K562 (cell line): ENCODE data around the gene MRPL9. TPM values are rescaled to one million over a fixed set of nuclear protein-coding genes. Genes with fewer than 3 reads are reported as not detected.

Source experiments
- BMI1 ChIP-seq: fragments of 150-350 bp; IDR thresholded peaks from 2 replicates; pipeline ENCODE4 v1.6.1; 2014; ENCODE audit warnings: low read length
- BRD9 ChIP-seq: fragments of 450-650 bp; IDR thresholded peaks from 2 replicates; pipeline ENCODE4 v1.6.1; 2018; ENCODE audit warnings: low read depth; ENCODE audit not compliant: partially characterized antibody
- CCNT2 ChIP-seq: IDR thresholded peaks from 2 replicates; pipeline ENCODE4 v1.6.1; 2011; ENCODE audit warnings: borderline replicate concordance, low read depth, mild to moderate bottlenecking, moderate library complexity, mixed read lengths, low read length; ENCODE audit not compliant: insufficient read length; ENCODE audit errors: extremely low read depth
- E2F3 ChIP-seq: fragments of 250-450 bp; sonication (Bioruptor Pico); IDR thresholded peaks from 2 replicates; pipeline ENCODE4 v1.4.0; 2020; ENCODE audit warnings: mild to moderate bottlenecking
- ETV1 ChIP-seq: fragments of 450-650 bp; conservative IDR thresholded peaks from 2 replicates; pipeline ENCODE4 v1.6.1; 2016; ENCODE audit warnings: missing genetic modification characterization, control low read depth, low read depth, missing compliant biosample characterization
- FOS ChIP-seq: IDR thresholded peaks from 3 replicates; pipeline ENCODE4 v1.6.1; 2011; ENCODE audit not compliant: insufficient read length; ENCODE audit errors: extremely low read depth
- FOXJ2 ChIP-seq: fragments of 200-800 bp; sonication (Bioruptor generic); IDR thresholded peaks from 2 replicates; pipeline ENCODE4 v1.6.1; 2016; ENCODE audit warnings: missing genetic modification characterization, missing compliant biosample characterization
- JUN ChIP-seq, 2 experiments: sonication (generic) in 1 of 2; formaldehyde crosslinking in 1 of 2; IDR thresholded peaks; 2 replicates each; pipeline versions ENCODE4 v1.6.1 to v1.8.0; 2012 to 2022; ENCODE audit warnings: borderline replicate concordance in 2 of 2, mild to moderate bottlenecking in 2 of 2, improper control_type of control experiment in 1 of 2, low read depth in 1 of 2, low read length in 1 of 2, missing genetic modification reagents in 1 of 2
- KLF1 ChIP-seq: fragments of 450-650 bp; IDR thresholded peaks from 2 replicates; pipeline ENCODE4 v1.6.1; 2016; ENCODE audit warnings: missing genetic modification characterization, missing compliant biosample characterization
- KLF13 ChIP-seq: fragments of 450-650 bp; IDR thresholded peaks from 2 replicates; pipeline ENCODE4 v1.6.1; 2016; ENCODE audit warnings: missing genetic modification characterization, low read depth, mild to moderate bottlenecking, missing compliant biosample characterization, moderate library complexity, borderline replicate concordance
- MIER1 ChIP-seq: fragments of 450-650 bp; IDR thresholded peaks from 2 replicates; pipeline ENCODE4 v1.6.1; 2016; ENCODE audit warnings: antibody characterized with exemption, mild to moderate bottlenecking, low read depth
- MTA2 ChIP-seq: fragments of 450-650 bp; IDR thresholded peaks from 2 replicates; pipeline ENCODE4 v1.6.1; 2016; ENCODE audit warnings: low read depth
- NCOR1 ChIP-seq: fragments of 450-650 bp; IDR thresholded peaks from 2 replicates; pipeline ENCODE4 v1.6.1; 2016; ENCODE audit warnings: mild to moderate bottlenecking, moderate library complexity
- PHF21A ChIP-seq: fragments of 450-650 bp; IDR thresholded peaks from 2 replicates; pipeline ENCODE4 v1.6.1; 2017; ENCODE audit warnings: low read depth, borderline replicate concordance
- POLR2AphosphoS5 ChIP-seq: IDR thresholded peaks from 2 replicates; pipeline ENCODE4 v1.6.1; 2011; ENCODE audit warnings: mild to moderate bottlenecking, low read depth, low read length, moderate library complexity; ENCODE audit not compliant: control insufficient read depth, insufficient read depth
- SLC30A9 ChIP-seq: fragments of 250-450 bp; sonication (Bioruptor Pico); IDR thresholded peaks from 2 replicates; pipeline ENCODE4 v1.8.0; 2022; ENCODE audit warnings: mild to moderate bottlenecking, moderate library complexity
- SMAD1 ChIP-seq: fragments of 150-350 bp; IDR thresholded peaks from 2 replicates; pipeline ENCODE4 v1.6.1; 2014; ENCODE audit warnings: low read length, low read depth; ENCODE audit not compliant: partially characterized antibody
- SRSF3 ChIP-seq: fragments of 200-400 bp; formaldehyde crosslinking; IDR thresholded peaks from 2 replicates; pipeline ENCODE4 v1.6.1; 2016; ENCODE audit warnings: mild to moderate bottlenecking, low read length, moderate library complexity; ENCODE audit not compliant: insufficient read depth
- ZNF175 ChIP-seq: fragments of 200-800 bp; sonication (Bioruptor generic); IDR thresholded peaks from 2 replicates; pipeline ENCODE4 v1.6.1; 2016; ENCODE audit warnings: low read depth, mild to moderate bottlenecking, missing genetic modification characterization, missing compliant biosample characterization
- polyA plus RNA-seq, 8 experiments: library from polyadenylated mRNA; depleted of rRNA in 4 of 8; stranded (reverse) in 5 of 8; unstranded in 3 of 8; fragments of >200 nt; fragmentation: Nextera tagmentation in 2 of 8; fragmentation: Illumina TruSeq in 1 of 8; extraction: Ambion mirVana in 2 of 8; extraction: Trizol in 1 of 8; gene quantifications; 2 replicates each; pipeline versions ENCODE4 v1.2.1 to v1.2.3, GENCODE V29; 2011 to 2014; ENCODE audit warnings: inconsistent platforms in 1 of 8, missing spikeins in 1 of 8
- total RNA-seq, 7 experiments: library from RNA; depleted of rRNA in 6 of 7; stranded (reverse); fragments of >200 nt in 6 of 7; fragmentation: Illumina TruSeq in 2 of 7; extraction: Trizol in 2 of 7; gene quantifications; 2 replicates each; pipeline versions ENCODE4 v1.2.1 to v1.2.3, GENCODE V29; 2011 to 2021; ENCODE audit warnings: low replicate concordance in 1 of 7
- TF ChIP-seq, protein P1 (sequence below): fragments of 450-650 bp; IDR thresholded peaks from 2 replicates; pipeline ENCODE4 v1.6.1; 2016
- TF ChIP-seq, protein P2 (sequence below): sonication (generic); formaldehyde crosslinking; IDR thresholded peaks from 2 replicates; pipeline ENCODE4 v1.9.0; 2022; ENCODE audit warnings: mild to moderate bottlenecking, missing genetic modification reagents
- TF ChIP-seq, protein P3 (sequence below), 3 experiments: fragments of 200-800 bp in 1 of 3; fragments of 250-450 bp in 1 of 3; fragments of 450-650 bp in 1 of 3; sonication (Bioruptor Pico) in 1 of 3; sonication (Bioruptor generic) in 1 of 3; formaldehyde crosslinking in 1 of 3; IDR thresholded peaks; 2 replicates each; pipeline versions ENCODE4 v1.6.1 to v1.8.0; 2016 to 2022; ENCODE audit warnings: mild to moderate bottlenecking in 2 of 3, missing genetic modification characterization in 2 of 3, missing compliant biosample characterization in 1 of 3, moderate library complexity in 1 of 3

The MRPL9 gene
- total and polyA plus RNA-seq, 9 of the 15 experiments (the other 6 are each of a cell fraction or from before 2014, with no cell fraction given): 38.0 to 162 (median 111) TPM

DNA sequence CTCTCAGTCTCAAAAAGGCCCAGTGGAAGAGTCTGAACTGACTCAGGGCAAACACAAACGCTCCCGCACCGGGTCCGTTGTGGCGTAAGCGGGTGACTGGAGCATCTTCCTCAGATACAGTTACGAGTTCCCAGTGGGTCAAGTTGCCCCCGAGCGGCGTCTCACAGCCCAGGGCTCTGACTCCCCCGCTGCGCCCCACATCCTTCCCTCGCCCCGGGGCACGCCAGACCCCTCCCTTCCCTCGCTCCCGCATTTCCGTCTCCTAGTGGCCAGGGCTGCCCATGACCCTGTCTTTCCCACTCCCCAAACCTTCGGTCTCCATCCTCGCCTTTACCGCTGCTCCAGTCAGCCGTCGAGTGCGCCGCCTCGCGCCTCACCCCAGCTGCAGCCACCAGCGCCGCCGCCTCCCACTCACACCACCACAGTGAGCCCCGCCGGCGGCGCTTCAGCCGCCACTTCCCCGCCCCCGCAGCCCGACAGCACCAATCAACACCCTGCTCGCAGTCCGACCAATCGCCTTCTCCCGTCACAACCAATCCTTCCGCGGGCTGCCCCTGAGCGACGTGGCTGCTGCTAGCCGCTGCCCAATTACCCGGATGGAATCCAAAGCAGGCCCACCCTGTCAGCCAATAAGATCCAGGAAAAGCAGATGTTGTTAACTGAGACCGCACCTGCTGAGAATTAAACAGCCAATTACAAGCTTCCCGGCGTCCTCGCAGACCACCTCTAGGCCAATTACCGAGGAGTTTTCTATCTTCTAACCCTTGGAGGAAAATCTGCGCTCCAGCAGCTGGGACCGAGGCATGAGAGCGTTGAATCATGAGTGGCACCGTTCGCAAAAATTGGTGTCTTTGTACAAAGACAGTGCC lies 27.0 kb upstream of the MRPL9 start, which contains the start of gene TDRKH (continued):
- TF ChIP-seq PHF21A (peak; percentile 100), E2F3 (CRISPR knock-in tag) (0 out of 2 replicates have a peak, but pooled peaks have one; percentile 63), FOS (peak; percentile 98), JUN (IDR thresholded peaks at IDR 0.05; ENCODE audit: borderline replicate concordance, low read depth, low read length) (no peak), JUN (CRISPR knock-in tag; IDR thresholded peaks at IDR 0.05; ENCODE audit: borderline replicate concordance) (0 out of 2 replicates have a peak, but pooled peaks have one; percentile 80), NCOR1 (no peak), ETV1 (tag) (no peak), CCNT2 (peak; percentile 84), KLF1 (tag) (no peak), BRD9 (no peak), SLC30A9 (CRISPR knock-in tag) (no peak), SRSF3 (no peak), POLR2AphosphoS5 (no peak), BMI1 (no peak), KLF13 (tag) (no peak), MIER1 (no peak), FOXJ2 (tag) (peak; percentile 46; the same call in 1 of the 2 replicates), ZNF175 (CRISPR knock-in tag) (peak; percentile 85; the same call in 1 of the 2 replicates), SMAD1 (peak; percentile 98), MTA2 (no peak)
- TF ChIP-seq, protein P1, sequence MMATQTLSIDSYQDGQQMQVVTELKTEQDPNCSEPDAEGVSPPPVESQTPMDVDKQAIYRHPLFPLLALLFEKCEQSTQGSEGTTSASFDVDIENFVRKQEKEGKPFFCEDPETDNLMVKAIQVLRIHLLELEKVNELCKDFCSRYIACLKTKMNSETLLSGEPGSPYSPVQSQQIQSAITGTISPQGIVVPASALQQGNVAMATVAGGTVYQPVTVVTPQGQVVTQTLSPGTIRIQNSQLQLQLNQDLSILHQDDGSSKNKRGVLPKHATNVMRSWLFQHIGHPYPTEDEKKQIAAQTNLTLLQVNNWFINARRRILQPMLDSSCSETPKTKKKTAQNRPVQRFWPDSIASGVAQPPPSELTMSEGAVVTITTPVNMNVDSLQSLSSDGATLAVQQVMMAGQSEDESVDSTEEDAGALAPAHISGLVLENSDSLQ: peak; percentile 100
- TF ChIP-seq, protein P2, sequence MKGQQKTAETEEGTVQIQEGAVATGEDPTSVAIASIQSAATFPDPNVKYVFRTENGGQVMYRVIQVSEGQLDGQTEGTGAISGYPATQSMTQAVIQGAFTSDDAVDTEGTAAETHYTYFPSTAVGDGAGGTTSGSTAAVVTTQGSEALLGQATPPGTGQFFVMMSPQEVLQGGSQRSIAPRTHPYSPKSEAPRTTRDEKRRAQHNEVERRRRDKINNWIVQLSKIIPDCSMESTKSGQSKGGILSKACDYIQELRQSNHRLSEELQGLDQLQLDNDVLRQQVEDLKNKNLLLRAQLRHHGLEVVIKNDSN (CRISPR knock-in tag): peak; percentile 29; the same call in 1 of the 2 replicates
- TF ChIP-seq, protein P3, sequence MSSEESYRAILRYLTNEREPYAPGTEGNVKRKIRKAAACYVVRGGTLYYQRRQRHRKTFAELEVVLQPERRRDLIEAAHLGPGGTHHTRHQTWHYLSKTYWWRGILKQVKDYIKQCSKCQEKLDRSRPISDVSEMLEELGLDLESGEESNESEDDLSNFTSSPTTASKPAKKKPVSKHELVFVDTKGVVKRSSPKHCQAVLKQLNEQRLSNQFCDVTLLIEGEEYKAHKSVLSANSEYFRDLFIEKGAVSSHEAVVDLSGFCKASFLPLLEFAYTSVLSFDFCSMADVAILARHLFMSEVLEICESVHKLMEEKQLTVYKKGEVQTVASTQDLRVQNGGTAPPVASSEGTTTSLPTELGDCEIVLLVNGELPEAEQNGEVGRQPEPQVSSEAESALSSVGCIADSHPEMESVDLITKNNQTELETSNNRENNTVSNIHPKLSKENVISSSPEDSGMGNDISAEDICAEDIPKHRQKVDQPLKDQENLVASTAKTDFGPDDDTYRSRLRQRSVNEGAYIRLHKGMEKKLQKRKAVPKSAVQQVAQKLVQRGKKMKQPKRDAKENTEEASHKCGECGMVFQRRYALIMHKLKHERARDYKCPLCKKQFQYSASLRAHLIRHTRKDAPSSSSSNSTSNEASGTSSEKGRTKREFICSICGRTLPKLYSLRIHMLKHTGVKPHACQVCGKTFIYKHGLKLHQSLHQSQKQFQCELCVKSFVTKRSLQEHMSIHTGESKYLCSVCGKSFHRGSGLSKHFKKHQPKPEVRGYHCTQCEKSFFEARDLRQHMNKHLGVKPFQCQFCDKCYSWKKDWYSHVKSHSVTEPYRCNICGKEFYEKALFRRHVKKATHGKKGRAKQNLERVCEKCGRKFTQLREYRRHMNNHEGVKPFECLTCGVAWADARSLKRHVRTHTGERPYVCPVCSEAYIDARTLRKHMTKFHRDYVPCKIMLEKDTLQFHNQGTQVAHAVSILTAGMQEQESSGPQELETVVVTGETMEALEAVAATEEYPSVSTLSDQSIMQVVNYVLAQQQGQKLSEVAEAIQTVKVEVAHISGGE (CRISPR knock-in tag; IDR thresholded peaks at IDR 0.05): peak in 1 of 3 experiments; percentile 9; a peak in 1 of 6 replicates
